Fibroblast of villous mesenchyme (primary cell): ENCODE measurements around the gene DCDC2C. TPM values are rescaled to one million over a fixed set of nuclear protein-coding genes. Genes with fewer than 3 reads are reported as not detected.

Experiments used
- DNase-seq: peaks from one replicate; pipeline ENCODE4 v3.0.0-alpha.2; 2010; ENCODE audit warnings: low read depth
- H3K4me3 ChIP-seq: 2 replicates; pipeline ENCODE4 v1.5.1; 2011; ENCODE audit warnings: low read depth, mild to moderate bottlenecking, low read length
- CTCF ChIP-seq: IDR thresholded peaks from 2 replicates; pipeline ENCODE4 v1.5.1; 2012; ENCODE audit warnings: low read depth, mild to moderate bottlenecking, low read length; ENCODE audit not compliant: insufficient read depth
- total RNA-seq: library from RNA; depleted of rRNA; stranded (reverse); fragments of >200 nt; gene quantifications from 2 replicates; pipeline ENCODE4 v1.2.3, GENCODE V29; 2012

DCDC2C gene
- total RNA-seq, 1 donor = not detected

GRCh38 chr2:3741867-3742602 lies 38.7 kb downstream of the DCDC2C start:
- no peak for DNase-seq
- H3K4me3 ChIP-seq = no peak overlapping the region
- no peak for TF ChIP-seq CTCF

- no peak for DNase-seq
- H3K4me3 ChIP-seq = no peak overlapping the region
- no peak for TF ChIP-seq CTCF
Measured at GRCh38 chr2:3742743-3743508, 39.6 kb downstream of the DCDC2C start.

- no peak for TF ChIP-seq CTCF
- DNase-seq = no peak
- H3K4me3 ChIP-seq = no peak overlapping the region
Measured at GRCh38 chr2:3743951-3744555, 40.7 kb downstream of the DCDC2C start.

- H3K4me3 ChIP-seq = no peak overlapping the region
- DNase-seq = no peak
- TF ChIP-seq CTCF = no peak
Measured at GRCh38 chr2:3745920-3746319, 42.5 kb downstream of the DCDC2C start.

- TF ChIP-seq CTCF = no peak
- DNase-seq = no peak
- H3K4me3 ChIP-seq = no peak overlapping the region
Measured at GRCh38 chr2:3747032-3747654, 43.8 kb downstream of the DCDC2C start.

- no peak overlapping the region for H3K4me3 ChIP-seq
- no peak for TF ChIP-seq CTCF
- DNase-seq = no peak
Measured at GRCh38 chr2:3747826-3748225, 44.5 kb downstream of the DCDC2C start.
